Keratinocyte (primary cell): ENCODE measurements around the gene POMT2. TPM values are rescaled to one million over a fixed set of nuclear protein-coding genes. Genes with fewer than 3 reads are reported as not detected.

Experiments
- DNase-seq: peaks from one replicate; pipeline ENCODE4 v3.0.0-alpha.2; 2011; ENCODE audit warnings: low read depth, missing footprints, low spot score
- FAIRE-seq: peaks from 2 replicates; lab custom pipeline; 2011; peaks lifted over from hg19 to GRCh38; lab: Jason Lieb, UNC
- H2AFZ ChIP-seq: 2 replicates; pipeline ENCODE4 v1.6.0; 2012; ENCODE audit warnings: low read length, control low read depth, inconsistent platforms; ENCODE audit not compliant: control insufficient read depth
- H3K27ac ChIP-seq: 2 replicates; pipeline ENCODE4 v1.5.1; 2011; ENCODE audit warnings: low read length; ENCODE audit not compliant: control insufficient read depth, insufficient read depth
- H3K27me3 ChIP-seq: 3 replicates; pipeline ENCODE4 v1.6.0; 2011; ENCODE audit warnings: low read length; ENCODE audit not compliant: control insufficient read depth, insufficient read depth; ENCODE audit errors: extremely low read depth
- H3K36me3 ChIP-seq, 2 experiments: 2 replicates in 1 of 2; 3 replicates in 1 of 2; pipeline ENCODE4 v1.5.1; 2011; ENCODE audit warnings: low read length in 2 of 2, mild to moderate bottlenecking in 1 of 2; ENCODE audit not compliant: control insufficient read depth in 2 of 2, insufficient read depth in 2 of 2; ENCODE audit errors: extremely low read depth in 1 of 2
- H3K4me1 ChIP-seq: 3 replicates; pipeline ENCODE4 v1.5.1; 2011; ENCODE audit warnings: low read length; ENCODE audit not compliant: control insufficient read depth, insufficient read depth; ENCODE audit errors: extremely low read depth
- H3K4me2 ChIP-seq: 3 replicates; pipeline ENCODE4 v1.6.0; 2011; ENCODE audit warnings: low read depth, low read length; ENCODE audit not compliant: control insufficient read depth, insufficient read depth; ENCODE audit errors: extremely low read depth
- H3K4me3 ChIP-seq, 3 experiments: fragments of 200-600 bp in 1 of 3; sonication (generic) in 1 of 3; 2 replicates in 2 of 3; 3 replicates in 1 of 3; pipeline ENCODE4 v1.5.1; 2011 to 2016; ENCODE audit warnings: low read length in 3 of 3, mild to moderate bottlenecking in 3 of 3, control low read depth in 2 of 3, inconsistent platforms in 1 of 3, low read depth in 1 of 3, mixed read lengths in 1 of 3, mixed run types in 1 of 3, moderate library complexity in 1 of 3; ENCODE audit not compliant: control insufficient read depth in 2 of 3, insufficient read depth in 2 of 3; ENCODE audit errors: extremely low read depth in 1 of 3
- H3K79me2 ChIP-seq: 2 replicates; pipeline ENCODE4 v1.6.0; 2012; ENCODE audit warnings: low read length; ENCODE audit not compliant: control insufficient read depth, insufficient read depth
- H3K9ac ChIP-seq: 3 replicates; pipeline ENCODE4 v1.6.0; 2011; ENCODE audit warnings: low read length; ENCODE audit not compliant: control insufficient read depth, insufficient read depth; ENCODE audit errors: extremely low read depth
- H3K9me1 ChIP-seq: 3 replicates; pipeline ENCODE4 v1.6.0; 2011; ENCODE audit warnings: low read length; ENCODE audit not compliant: control insufficient read depth, insufficient read depth; ENCODE audit errors: extremely low read depth
- H3K9me3 ChIP-seq: 2 replicates; pipeline ENCODE4 v1.5.1; 2012; ENCODE audit warnings: low read depth, low read length; ENCODE audit not compliant: control insufficient read depth
- H4K20me1 ChIP-seq: 3 replicates; pipeline ENCODE4 v1.6.0; 2011; ENCODE audit warnings: low read length; ENCODE audit not compliant: control insufficient read depth, insufficient read depth; ENCODE audit errors: extremely low read depth
- CTCF ChIP-seq, 3 experiments: IDR thresholded peaks in 1 of 3; conservative IDR thresholded peaks in 1 of 3; optimal IDR thresholded peaks in 1 of 3; 2 replicates in 2 of 3; 3 replicates in 1 of 3; pipeline versions ENCODE3 to v1.5.1; 2011; ENCODE audit warnings: low read length in 3 of 3, mild to moderate bottlenecking in 3 of 3, moderate library complexity in 2 of 3, control low read depth in 1 of 3, inconsistent platforms in 1 of 3; ENCODE audit not compliant: insufficient read depth in 2 of 3; ENCODE audit errors: extremely low read depth in 1 of 3
- EZH2 ChIP-seq: IDR thresholded peaks from one replicate; pipeline ENCODE4 v1.6.1; 2012; ENCODE audit warnings: inconsistent platforms, mild to moderate bottlenecking, low read length, moderate library complexity
- dilution Hi-C: fragments of 300-500 bp; cut with MboI; formaldehyde crosslinking; loops from one replicate; pipeline ENCODE4 v1.7.0; 2020; ENCODE audit warnings: low sequenced_read_pairs; ENCODE audit not compliant: extremely low pct_ligation_motif_present
- polyA plus RNA-seq, 5 experiments: library from polyadenylated mRNA; depleted of rRNA in 3 of 5; stranded (reverse) in 3 of 5; stranded (forward) in 1 of 5; unstranded in 1 of 5; fragments of >200 nt; gene quantifications; 1 replicate in 1 of 5; 2 replicates in 3 of 5; 3 replicates in 1 of 5; pipeline versions ENCODE4 v1.2.1 to v1.2.3, GENCODE V29; 2011 to 2012; ENCODE audit warnings: missing spikeins in 2 of 5, low read depth in 1 of 5, low replicate concordance in 1 of 5

The POMT2 gene
- polyA plus RNA-seq, 1 donor (not counting 4 experiments of a cell fraction or from before 2014, with no cell fraction given), result 21.1 TPM

GRCh38 chr14:77268989-77269600 is 51.6 kb downstream of the POMT2 start:
- no peak overlapping the region for H3K27ac ChIP-seq
- FAIRE-seq (no peak), DNase-seq (no peak)
- H3K4me1 ChIP-seq, result peaks cover 8% of the 10 kb centered on the region
- no peak overlapping the region for H3K4me3 ChIP-seq
- dilution Hi-C loops, result no loop called here
- H3K79me2 ChIP-seq, result no peaks in the 10 kb centered on the region
- TF ChIP-seq EZH2 (no peak), CTCF (optimal IDR thresholded peaks at IDR 0.05 in 1 of 3, IDR thresholded peaks at IDR 0.05 in 1 of 3, conservative IDR thresholded peaks at IDR 0.05 in 1 of 3; ENCODE audit: extremely low read depth in 1 of 3, insufficient read depth in 2 of 3, low read length in 3 of 3) (no peak)
- peaks cover 2% of the 10 kb centered on the region for H4K20me1 ChIP-seq
- H3K9me3 ChIP-seq, result no peaks in the 10 kb centered on the region
- peaks cover 41% of the 10 kb centered on the region for H3K27me3 ChIP-seq
- no peak overlapping the region for H2AFZ ChIP-seq
- H3K36me3 ChIP-seq, result no peaks in the 10 kb centered on the region
- H3K4me2 ChIP-seq, result no peak overlapping the region
- no peak overlapping the region for H3K9ac ChIP-seq
- H3K9me1 ChIP-seq, result no peaks in the 10 kb centered on the region

DNA sequence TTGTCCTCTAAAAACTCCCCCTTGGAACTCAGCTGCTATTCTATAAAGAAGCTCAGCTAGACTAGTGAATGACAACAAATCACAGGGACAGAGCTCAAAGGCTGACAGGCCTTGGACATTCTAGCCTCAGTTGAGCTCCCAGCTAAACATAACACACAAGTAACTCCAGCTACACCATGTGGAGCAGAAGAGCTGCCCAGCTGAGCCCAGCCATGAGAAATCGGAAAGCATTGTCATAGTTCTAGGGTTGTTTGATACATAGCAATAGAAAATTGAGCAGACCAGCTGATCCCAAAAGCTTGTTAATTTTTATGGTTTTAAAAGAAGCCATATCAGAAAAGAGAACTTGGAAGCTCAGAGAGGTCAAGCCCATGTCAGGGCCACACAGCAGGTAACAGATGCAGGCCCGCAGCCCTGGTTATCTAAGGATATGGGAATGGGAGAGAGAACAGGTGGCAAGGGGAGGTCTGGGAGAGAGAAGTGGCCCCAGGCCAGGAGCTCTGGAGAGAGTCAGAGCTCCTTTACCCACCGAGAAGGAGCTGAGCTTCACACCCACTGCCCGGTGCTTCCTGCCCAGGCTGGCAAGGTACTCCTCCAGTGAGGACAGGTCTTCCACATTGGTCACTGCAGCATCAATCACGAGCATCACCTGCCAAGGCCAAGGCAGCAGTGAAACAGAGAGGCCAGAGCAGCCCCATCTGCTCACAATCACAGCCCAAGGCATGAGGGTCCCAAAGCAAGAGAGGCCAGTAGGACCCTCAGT is 52.6 kb downstream of the POMT2 start:
- Histone ChIP-seq H3K9me1 (no peaks in the 10 kb centered on the region), H3K27ac (no peak overlapping the region), H3K4me3 (no peak overlapping the region), H4K20me1 (peaks cover 2% of the 10 kb centered on the region), H3K9me3 (no peaks in the 10 kb centered on the region), H3K9ac (no peak overlapping the region), H3K4me2 (no peak overlapping the region), H3K36me3 (no peaks in the 10 kb centered on the region), H3K79me2 (no peaks in the 10 kb centered on the region), H3K4me1 (peaks cover 8% of the 10 kb centered on the region), H3K27me3 (peaks cover 41% of the 10 kb centered on the region), H2AFZ (no peak overlapping the region)
- dilution Hi-C loops, result no loop called here
- DNase-seq (no peak), FAIRE-seq (no peak)
- TF ChIP-seq EZH2 (no peak), CTCF (optimal IDR thresholded peaks at IDR 0.05 in 1 of 3, IDR thresholded peaks at IDR 0.05 in 1 of 3, conservative IDR thresholded peaks at IDR 0.05 in 1 of 3; ENCODE audit: extremely low read depth in 1 of 3, insufficient read depth in 2 of 3, low read length in 3 of 3) (no peak)
